DMS53 treated with DMSO at 0.1 percent for 48 hours (cell line): ENCODE measurements around the gene DDX23.
"Not testable (repeated sequence)": the region's sequence is repeated elsewhere in the genome, so short reads cannot be mapped to it uniquely, and the experiment has no call there.

Experiments used
- DNase-seq: peaks from one replicate; lab custom pipeline; 2025; ENCODE audit not compliant: unreplicated experiment; lab: John Stamatoyannopoulos, UW

Gene DDX23

DNA sequence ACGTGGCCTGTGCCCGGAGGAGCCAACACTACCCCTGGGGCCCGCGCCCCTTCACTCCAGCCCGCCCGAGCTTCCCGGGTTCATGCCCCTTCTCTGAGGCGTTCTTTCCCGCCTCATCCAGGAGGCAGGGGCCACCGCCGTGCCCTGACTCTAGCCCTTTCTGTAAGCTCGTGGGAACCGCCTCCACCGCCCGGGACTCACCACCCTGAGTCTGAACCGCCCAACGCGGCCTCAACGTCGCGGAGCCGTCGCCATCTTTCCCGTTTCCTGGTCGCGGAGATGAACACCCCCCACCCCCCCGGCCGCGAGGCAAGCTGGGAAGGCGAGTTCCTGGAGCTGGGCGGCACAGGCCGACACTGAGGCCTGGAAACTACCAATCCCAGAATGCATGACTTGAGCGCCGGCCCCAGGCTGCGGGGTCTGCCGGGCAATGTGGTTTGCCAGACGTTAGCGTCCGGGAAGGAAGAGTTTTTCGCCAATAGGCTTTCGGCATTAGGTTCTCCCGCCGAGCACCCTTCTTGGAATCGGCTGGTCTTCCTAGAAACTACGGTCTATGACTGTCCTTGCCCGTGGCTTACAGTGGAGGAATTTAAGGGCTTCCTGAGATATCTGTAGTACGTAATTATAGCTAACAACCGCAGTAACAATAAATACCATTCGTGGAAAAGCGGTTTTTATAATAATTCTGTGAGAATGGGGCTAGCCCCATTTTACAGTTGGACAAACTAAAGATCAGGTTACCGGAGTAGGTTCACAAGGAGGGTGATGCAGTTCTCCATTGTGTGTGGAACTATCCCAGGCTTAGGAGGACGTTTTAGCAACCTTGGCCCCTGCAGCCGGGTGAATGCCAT, at the start of gene DDX23:
Gene DDX23 (minus strand): TSS at position 281 of the 851 bp plus-strand sequence. CDS start 6,381 bp downstream, outside the sequence.
- DNase-seq = peak; percentile 96

DNA sequence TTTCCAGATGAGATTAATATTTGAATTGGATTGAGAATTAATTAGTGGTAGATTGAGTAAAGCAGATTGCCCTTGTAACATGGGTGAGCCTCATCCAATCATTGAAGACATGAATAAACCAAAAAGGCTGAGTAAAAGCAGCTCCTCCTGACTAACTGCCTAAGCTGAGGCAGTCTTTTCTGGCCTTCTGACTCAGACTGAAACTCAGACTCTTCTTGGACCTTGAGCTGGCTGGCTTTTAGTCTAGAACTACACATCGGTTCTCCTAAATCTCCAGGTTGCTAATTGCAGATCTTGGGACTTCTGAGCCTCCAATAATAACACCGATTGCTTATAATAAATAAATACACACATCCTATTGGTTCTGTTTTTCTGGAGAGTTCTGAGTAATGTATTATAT, 49.3 kb upstream of the DDX23 start:
- DNase-seq = no peak

DNA sequence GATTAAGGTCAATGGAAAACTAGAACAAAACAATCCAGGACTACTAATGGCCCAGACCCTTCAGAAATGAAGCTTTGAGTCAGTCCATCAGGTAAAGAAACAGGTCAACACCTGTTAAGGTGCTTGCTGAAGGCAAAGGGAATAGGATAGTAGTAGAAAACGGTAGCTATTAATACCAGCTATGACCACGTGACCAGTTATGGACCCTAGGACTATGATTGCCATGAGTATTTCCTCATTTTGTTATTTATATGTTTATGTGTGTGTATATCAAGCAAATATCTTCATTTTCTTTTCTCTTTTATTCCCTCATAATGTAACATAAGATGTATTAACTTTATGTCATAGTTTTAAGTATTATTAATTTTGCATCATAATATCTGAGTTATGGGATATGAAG, 47.7 kb upstream of the DDX23 start:
- DNase-seq = no peak

DNA sequence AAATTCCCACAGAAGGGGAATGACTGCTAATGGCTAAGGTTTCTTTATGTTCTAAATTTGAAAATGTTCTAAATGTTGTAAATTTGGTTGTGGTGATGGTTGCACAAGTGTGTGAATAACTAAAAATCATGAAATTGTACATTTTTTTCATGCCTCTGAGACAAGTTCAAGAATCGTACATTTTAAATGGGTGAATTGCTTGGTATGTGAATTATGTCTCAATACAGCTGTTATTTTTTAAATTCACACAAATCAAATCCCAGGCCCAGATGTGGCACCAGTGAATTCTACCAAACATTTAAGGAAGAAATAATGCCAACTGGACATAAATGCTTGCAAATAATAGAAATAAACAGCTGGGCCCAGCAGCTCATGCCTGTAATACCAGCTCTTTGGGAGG, 42.3 kb upstream of the DDX23 start:
- no peak for DNase-seq

DNA sequence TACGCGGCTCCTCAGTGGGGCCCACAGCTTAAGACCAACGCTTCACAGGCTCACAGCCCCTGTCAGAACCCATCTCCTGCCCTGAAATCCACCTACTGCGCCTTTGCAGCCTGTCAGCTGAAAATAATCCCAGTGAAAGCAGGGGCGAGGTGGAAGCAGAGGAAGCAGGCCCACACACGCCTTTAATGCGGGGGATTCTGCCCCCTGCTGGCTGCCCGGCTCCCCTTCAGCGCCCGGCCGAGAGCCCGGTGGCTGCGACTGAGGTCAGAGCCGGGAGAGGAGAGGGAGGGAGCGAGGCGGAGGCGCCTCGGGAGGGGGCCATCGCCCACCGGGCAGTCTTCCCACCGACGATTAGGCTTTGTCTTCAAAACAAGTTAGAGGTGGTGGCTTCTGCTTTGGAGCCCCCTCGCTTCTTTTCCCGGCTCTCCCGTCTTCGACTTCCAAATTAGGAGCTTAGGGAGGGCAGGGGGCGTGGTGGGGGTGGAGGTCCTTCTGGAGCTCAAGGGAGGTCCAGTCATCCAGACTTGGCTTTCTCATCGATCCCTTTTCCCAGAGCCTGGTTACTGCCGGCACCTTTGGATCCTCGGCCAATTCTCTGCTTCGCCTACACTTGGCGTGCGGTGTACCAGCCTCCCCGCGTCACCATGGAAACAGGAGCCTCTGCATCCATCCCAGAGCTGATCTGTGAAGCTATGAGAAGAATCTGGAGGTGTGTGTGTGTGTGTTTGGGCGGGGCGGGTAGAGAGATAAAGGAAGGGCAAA, 38.9 kb upstream of the DDX23 start:
- peak; percentile 71 for DNase-seq

DNA sequence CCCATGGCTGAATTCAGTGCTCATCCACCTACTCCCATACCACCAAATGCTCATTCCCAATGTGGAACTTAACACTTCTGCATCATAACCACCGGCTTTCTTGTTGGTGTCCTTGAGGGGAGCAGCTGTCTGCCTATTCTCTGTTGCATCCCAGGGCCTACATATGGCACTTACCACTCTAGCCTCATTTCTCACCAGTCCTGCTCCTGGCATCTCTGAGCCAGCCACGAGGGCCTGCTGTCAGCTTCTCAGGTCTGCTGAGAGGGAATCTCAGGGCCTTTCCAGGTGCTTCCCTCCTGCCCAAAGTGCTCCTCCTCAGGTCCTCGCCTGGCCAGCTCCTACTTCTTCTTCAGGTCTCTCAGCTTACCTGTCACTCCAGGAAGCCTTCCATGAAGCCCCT, 37.7 kb upstream of the DDX23 start:
- DNase-seq = no peak

DNA sequence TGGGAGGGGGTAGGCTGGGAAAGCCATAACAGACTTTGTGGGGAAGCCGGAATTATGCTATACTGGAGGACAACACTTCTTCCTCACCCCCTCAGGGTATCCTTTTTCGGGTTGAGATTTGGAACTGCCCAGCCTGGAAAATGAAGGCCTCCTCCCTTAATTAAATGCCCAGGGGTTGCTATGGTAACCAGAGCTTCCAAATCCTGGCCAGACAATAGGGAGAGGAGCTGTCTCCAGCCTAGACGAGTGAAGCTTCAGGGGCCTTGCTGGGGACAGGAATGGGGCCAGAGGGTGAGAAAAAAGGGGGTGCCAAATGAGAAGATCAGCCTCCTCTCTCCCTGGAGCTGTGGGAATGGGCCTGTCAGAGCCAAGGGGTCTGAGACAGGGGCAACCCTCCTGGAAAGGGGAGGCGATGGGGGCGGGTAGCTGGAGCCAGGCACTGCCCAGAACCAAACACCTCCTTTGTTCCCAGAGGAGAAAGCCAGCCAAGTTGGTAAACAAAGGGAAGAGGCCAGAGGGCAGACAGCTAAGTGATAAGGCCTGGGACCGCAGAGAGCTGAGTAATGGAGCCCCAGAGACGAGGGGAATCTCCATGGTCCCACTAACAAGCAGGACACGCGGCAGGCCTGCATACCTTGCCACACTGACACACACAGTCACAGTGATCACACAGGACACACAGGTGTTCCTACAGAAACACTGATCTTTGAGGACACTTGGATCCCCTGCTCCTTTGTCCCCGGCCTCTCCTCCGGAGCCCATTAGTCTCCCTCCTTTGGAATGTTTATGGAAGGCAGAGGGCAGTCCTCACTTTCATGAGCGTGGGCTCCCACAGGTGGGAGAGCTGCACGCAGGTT, 31.6 kb upstream of the DDX23 start:
- DNase-seq = no peak

DNA sequence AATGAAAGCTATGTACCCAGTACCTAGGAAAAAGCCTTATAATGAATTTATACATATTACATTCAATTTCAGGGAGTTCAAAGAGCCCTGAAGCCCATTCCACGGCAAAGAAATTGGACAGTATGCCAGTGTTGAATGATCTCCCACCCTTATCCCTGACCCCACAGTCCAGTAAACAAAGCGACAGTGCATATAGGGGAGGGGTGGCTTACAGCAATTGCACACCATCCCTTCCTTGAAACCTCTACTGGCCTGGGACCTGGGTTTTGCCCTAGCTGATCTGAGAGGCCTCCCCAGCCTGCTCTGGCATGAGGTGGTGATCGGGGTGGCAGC, 31.0 kb upstream of the DDX23 start:
- DNase-seq = no peak

DNA sequence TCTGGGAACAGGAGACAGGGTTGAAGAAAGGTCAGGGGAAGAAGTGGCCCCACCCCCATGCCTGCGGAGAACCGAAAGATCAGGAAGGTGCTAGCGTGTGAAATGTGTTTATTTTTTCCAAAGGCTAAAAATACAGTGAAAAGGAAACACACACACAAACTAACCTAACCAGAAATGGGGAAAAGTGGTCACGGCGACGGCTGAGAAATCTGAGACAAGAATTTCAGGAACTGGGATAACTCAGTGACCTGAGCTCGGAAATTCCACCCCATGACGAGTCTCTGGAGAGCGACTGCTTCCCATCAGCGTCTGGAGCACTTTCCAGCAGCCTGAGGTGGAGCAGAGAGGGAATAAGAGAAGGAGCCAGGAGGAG, 30.3 kb upstream of the DDX23 start:
- DNase-seq = no peak

DNA sequence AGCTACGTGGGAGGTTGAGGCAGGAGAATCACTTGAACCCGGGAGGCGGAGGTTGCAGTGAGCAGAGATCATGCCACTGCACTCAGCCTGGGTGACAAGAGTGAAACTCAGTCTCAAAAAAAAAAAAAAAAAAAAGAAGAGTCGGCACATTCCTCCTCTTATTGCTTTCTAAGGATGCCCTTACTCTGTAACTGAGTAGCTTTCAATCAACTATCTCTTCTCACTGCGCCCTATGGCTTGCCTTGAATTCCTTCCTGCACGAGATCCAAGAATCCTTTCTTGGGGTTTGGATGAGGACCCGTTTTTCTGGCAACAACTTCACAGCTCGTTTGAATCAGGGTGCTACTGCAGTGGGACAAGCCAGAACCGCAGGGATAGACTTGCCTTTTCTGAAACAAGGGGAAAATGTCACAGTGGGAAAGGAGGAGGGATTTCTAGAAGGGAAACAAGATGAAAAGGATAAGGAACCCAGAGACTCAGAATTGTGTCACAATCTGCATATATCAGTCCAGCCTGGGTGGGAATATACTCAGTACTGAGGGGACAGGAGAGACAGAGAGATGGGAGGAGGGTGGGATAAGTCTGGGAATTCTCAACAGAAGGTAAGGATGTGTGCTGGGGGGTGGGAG, 29.8 kb upstream of the DDX23 start:
- DNase-seq = no peak

DNA sequence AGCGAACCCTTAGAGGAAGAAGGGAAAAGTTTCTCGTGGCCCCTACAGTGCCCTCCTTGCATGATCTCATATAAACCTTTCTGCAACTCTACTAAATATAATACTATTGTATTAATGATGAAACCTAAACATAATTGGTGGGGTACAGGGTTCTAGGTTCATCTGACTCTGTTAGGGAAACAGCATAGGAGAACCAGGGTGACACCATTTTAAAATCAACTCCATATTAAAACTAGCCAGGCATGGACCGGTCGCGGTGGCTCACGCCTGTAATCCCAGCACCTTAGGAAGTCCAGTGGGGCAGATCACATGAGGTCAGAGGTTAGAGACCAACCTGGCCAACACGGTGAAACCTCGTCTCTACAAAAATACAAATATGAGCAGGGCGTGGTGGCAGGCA, 28.7 kb upstream of the DDX23 start:
- no peak for DNase-seq

DNA sequence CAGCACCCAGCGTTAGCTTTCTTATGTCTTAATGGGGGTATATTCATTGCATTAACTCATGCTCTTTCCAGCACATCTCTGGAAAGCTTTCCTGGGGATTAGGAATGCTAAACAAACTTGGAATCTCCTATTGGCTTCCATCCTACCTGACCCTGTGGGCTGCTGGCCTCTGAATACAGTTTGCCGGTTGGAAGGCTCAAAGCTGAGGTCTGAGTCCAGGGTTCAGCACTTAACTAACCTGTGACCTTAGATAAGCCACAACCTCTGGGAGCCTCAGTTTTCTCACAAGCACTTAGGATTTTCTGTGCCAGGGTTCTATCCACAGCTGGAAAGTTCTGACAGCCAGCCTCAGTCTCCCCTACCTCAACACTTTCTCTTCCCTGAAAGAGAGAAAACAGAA, 26.6 kb upstream of the DDX23 start:
- DNase-seq = no peak

DNA sequence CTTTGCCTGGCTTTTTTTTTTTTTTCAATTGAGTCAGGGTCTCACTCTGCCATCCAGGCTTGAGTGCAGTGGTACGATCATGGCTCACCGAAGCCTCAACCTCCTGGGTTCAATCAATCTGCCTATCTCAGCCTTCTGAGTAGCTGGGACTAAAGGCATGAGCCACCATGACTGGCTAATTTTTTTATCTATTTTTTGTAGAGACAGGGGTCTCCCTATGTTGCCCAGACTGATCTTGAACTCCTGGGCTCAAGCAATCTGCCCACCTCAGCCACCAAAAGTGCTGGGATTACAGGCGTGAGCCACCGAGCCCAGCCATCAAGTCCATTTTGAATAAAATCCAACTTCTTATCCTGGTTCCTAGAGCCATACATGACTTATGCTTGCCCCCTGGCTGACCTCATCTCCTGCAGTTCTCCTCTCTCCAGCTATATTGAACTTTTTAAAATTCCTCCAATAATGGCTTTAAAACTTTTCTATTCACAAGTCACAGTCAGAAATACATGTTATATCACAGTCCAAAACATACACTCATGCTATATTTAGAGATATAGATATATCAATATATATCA, 24.1 kb upstream of the DDX23 start:
- no peak for DNase-seq

DNA sequence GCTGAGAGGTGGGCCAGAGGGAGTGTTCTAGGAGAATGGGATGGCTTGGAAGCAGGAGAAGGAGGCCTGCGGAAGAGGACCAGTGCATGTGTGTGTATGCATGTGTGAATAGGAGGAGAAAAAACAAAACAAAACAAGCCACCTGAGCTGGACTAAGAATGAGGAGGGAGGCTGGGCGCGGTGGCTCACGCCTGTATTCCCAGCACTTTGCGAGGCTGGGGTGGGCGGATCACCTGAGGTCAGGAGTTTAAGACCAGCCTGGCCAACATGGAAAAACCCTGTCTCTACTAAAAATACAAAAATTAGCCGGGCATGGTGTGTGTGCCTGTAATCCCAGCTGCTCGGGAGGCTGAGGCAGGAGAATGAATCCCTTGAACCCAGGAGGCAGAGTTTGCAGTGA, 21.6 kb upstream of the DDX23 start:
- DNase-seq = not testable (repeated sequence)

DNA sequence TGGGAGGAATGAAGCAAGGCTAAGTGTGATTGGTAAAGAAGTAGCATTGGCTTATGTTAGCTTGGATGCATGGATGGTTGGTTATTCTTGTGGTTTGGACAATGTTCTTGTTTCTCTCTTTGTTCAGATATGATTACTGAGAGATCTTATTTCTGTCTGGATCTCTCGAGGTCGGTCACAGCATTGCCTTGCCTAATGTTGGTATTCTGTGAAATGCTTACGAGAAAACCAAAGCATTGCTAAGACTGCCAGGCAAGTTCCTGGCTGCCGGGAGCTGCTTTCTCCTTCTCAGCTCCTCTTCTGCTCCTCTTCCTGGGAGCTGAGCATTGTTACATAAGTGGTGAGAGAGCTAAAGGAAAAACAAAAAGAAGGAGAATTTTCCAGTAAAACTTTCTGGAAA, 21.1 kb upstream of the DDX23 start:
- no peak for DNase-seq

DNA sequence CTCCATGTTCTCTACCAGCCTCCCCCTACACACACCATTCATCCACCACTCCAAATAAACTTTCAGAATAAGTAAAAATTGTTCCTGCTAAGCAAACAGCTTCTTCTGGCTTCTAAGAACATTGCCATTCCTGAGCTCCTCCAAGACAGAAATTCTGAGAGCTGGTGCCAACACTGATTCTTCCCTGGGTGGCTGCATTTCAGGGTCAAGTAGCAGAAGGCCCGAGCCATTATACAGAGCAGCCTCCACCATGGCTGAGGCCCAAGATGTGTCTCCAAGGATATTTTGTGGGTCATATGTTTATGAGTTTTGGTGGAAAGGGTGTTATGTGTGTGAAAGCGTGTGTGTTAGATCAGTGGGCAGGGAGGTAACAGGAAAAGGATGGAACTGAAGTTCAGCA, 17.2 kb upstream of the DDX23 start:
- no peak for DNase-seq

DNA sequence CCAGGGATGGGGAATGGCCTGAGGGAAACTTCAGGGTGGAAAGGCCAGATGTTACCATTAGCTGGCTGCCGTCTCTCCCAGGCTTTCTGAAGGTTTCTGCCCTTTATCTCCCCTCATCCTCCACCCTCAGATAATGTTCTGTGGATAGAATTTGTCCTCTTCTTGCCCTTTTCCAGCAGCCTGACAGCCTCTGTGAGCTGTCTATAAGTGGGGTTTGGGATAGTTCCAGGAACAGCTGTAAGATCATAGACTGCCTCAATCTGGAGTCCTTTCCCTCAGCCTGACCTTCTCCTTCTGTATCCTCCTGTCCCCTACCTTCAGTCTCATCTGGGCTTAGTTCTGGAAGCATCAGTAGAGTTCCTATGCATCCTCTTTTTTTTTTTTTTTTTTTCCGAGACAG, 16.5 kb upstream of the DDX23 start:
- no peak for DNase-seq

DNA sequence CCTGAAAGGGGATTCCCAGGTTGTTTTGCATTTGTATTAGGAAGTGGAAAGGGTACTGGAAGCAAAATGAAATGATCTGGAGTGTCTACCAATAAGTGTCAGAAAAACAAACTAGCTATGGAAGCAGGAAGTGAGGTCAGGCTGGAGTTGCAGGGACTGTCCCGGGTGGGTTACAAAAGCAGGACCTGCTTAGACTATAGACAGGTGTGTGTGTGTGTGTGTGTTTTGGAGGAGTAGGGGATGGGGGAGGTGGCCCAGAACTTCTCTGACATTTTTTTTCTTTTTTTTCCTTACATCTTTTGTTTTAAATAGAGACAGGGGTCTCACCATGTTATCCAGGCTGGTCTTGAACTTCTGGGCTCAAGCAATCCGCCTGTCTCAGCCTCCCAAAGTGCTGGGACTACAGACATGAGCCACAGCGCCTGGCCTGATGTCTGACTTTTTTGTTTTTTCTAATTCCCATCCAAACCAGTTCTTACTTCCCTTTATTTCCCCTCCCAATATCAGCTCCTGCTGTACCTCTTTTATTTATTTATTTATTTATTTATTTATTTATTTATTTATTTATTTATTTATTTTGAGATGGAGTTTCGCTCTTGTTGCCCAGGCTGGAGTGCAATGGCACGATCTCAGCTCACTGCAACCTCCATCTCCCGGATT, 14.2 kb upstream of the DDX23 start:
- DNase-seq = no peak

DNA sequence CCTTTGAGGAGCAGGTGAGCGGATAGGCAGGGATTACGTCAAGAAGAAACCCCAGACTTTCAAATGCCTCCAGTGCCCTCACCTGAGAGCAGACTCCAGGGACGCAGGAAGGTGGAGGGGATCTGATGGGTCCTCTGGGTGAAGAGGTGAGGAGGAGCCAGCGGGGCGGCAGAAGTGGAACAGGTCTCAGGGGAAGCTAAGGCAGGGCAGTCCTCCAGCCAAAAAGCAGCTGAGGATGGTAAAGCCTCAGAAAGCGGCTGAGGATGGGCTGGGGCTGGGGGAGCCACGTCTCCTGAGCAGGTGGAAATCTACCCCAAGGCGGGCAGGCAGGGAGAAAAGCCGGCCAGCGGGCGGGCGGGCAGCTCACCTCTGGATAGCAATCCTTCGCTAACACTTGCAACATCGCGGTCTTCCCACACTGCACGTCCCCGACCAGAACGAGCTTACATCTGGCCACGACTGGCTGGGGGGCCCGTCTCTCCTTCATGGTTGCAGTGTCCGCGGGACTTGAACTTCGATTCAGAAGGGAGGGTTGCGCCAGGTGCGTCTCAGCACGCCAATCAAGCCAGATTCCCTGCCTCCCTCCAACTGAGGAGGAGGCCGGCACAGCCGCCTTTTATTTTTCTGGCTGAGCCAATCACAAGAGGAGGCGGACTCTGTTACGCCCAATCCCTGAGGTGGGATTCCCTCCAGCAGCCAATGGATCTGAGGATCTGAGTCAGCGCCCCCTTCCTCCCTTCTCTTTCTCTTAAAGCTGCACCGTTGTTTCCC, 13.5 kb upstream of the DDX23 start, which contains the start of gene RND1:
Gene RND1 (minus strand): TSS at position 590 of the 771 bp plus-strand sequence. CDS start 103 bp downstream, at position 487.
- peak; percentile 91 for DNase-seq
